ENCODE measurements around the gene RBM23. TPM values are rescaled to one million over a fixed set of nuclear protein-coding genes. Genes with fewer than 3 reads are reported as not detected.

Gene RBM23
- total RNA-seq, 2 experiments from 2014 or later: 87.9 to 111 TPM

GRCh38 chr14:22928237-22929103, 9.5 kb upstream of the RBM23 start:
- DNase-seq (peak in 2 of 14 experiments; percentile 9 to 31), ATAC-seq (ENCODE audit: poor library complexity) (no peak)
- Histone ChIP-seq H3K27ac (ENCODE audit: low read depth in 1 of 2, low read length in 2 of 2) (peak overlapping the region; percentile 79 to 88), H3K36me3 (ENCODE audit: insufficient read depth, low read length) (peaks cover 34% of the 10 kb centered on the region), H3K27me3 (ENCODE audit: control insufficient read depth in 1 of 2, insufficient read depth in 2 of 2, low read length in 2 of 2) (no peaks in the 10 kb centered on the region), H3K9me3 (ENCODE audit: control insufficient read depth in 1 of 2, insufficient read depth in 1 of 2, low read length in 2 of 2) (no peaks in the 10 kb centered on the region), H3K4me3 (ENCODE audit: low read length) (peak overlapping the region; percentile 91), H3K4me1 (ENCODE audit: insufficient read depth, low read length) (peaks cover 30% of the 10 kb centered on the region)
- no peak overlapping the region for H3K27ac Mint-ChIP-seq
- H3K4me1 Mint-ChIP-seq (ENCODE audit: low read depth): peaks cover 7% of the 10 kb centered on the region
- H3K27me3 Mint-ChIP-seq: no peaks in the 10 kb centered on the region
- CTCF ChIA-PET: interaction anchor here (1.1 to 3.0 kb wide), 12 partner anchors 9 to 167 kb away, joined by 3 to 17 read pairs (median 5); partner anchors contain the start of genes ACIN1, AJUBA, C14orf119 and CDH24
- H3K4me3 Mint-ChIP-seq: no peak overlapping the region
- intact Hi-C loops (cut with DNase I, micrococcal nuclease): loop anchor here (1.0 to 10.0 kb wide), 5 partner anchors 9 to 396 kb away; partner anchors contain the start of genes RBM23 (in 2 of the 2), HAUS4 (in 1 of the 2), LRP10 (in 1 of the 2) and PABPN1 (in 1 of the 2)
- TF ChIP-seq CTCF (IDR thresholded peaks at IDR 0.05): no peak
- POLR2A ChIA-PET: interaction anchor here (0.5 to 3.6 kb wide), 25 partner anchors 10 to 390 kb away, joined by 3 to 68 read pairs (median 5); partner anchors contain the start of genes ACIN1, AJUBA, C14orf119 and DAD1
- H3K36me3 Mint-ChIP-seq (ENCODE audit: low read depth): peaks cover 26% of the 10 kb centered on the region
- no peaks in the 10 kb centered on the region for H3K9me3 Mint-ChIP-seq

- intact Hi-C loops (cut with DNase I, micrococcal nuclease): loop anchor here in 1 of 2 experiments (10.0 kb wide), 2 partner anchors 368 to 398 kb away; partner anchors contain the start of gene PABPN1
- Histone ChIP-seq H3K9me3 (ENCODE audit: control insufficient read depth in 1 of 2, insufficient read depth in 1 of 2, low read length in 2 of 2) (no peaks in the 10 kb centered on the region), H3K4me3 (ENCODE audit: low read length) (no peak overlapping the region), H3K27ac (ENCODE audit: low read depth in 1 of 2, low read length in 2 of 2) (no peak overlapping the region), H3K36me3 (ENCODE audit: insufficient read depth, low read length) (peaks cover 51% of the 10 kb centered on the region), H3K4me1 (ENCODE audit: insufficient read depth, low read length) (peaks cover 30% of the 10 kb centered on the region), H3K27me3 (ENCODE audit: control insufficient read depth in 1 of 2, insufficient read depth in 2 of 2, low read length in 2 of 2) (no peaks in the 10 kb centered on the region)
- Mint-ChIP-seq H3K36me3 (ENCODE audit: low read depth) (peaks cover 43% of the 10 kb centered on the region), H3K9me3 (no peaks in the 10 kb centered on the region), H3K27ac (no peak overlapping the region), H3K27me3 (no peaks in the 10 kb centered on the region), H3K4me3 (no peak overlapping the region), H3K4me1 (ENCODE audit: low read depth) (peaks cover 7% of the 10 kb centered on the region)
- no peak for TF ChIP-seq CTCF (IDR thresholded peaks at IDR 0.05)
- DNase-seq (no peak), ATAC-seq (ENCODE audit: poor library complexity) (no peak)
- CTCF ChIA-PET: no interaction called here
- POLR2A ChIA-PET: no interaction called here
These were observed 7.4 kb upstream of the RBM23 start for GRCh38 chr14:22926316-22926715.

GRCh38 chr14:22925513-22925912, 6.6 kb upstream of the RBM23 start:
- Histone ChIP-seq H3K9me3 (ENCODE audit: control insufficient read depth in 1 of 2, insufficient read depth in 1 of 2, low read length in 2 of 2) (no peaks in the 10 kb centered on the region), H3K4me1 (ENCODE audit: insufficient read depth, low read length) (peaks cover 26% of the 10 kb centered on the region), H3K36me3 (ENCODE audit: insufficient read depth, low read length) (peaks cover 56% of the 10 kb centered on the region), H3K27ac (ENCODE audit: low read depth in 1 of 2, low read length in 2 of 2) (no peak overlapping the region), H3K27me3 (ENCODE audit: control insufficient read depth in 1 of 2, insufficient read depth in 2 of 2, low read length in 2 of 2) (no peaks in the 10 kb centered on the region), H3K4me3 (ENCODE audit: low read length) (no peak overlapping the region)
- no peak for DNase-seq
- no peaks in the 10 kb centered on the region for H3K27me3 Mint-ChIP-seq
- H3K4me3 Mint-ChIP-seq: no peak overlapping the region
- ATAC-seq (ENCODE audit: poor library complexity): no peak
- no peaks in the 10 kb centered on the region for H3K9me3 Mint-ChIP-seq
- H3K27ac Mint-ChIP-seq: no peak overlapping the region
- intact Hi-C loops (cut with DNase I, micrococcal nuclease): loop anchor here in 1 of 2 experiments (10.0 kb wide), 2 partner anchors 369 to 399 kb away; partner anchors contain the start of gene PABPN1
- ChIA-PET CTCF (no interaction called here), POLR2A (no interaction called here)
- H3K4me1 Mint-ChIP-seq (ENCODE audit: low read depth): peaks cover 7% of the 10 kb centered on the region
- H3K36me3 Mint-ChIP-seq (ENCODE audit: low read depth): peaks cover 50% of the 10 kb centered on the region
- no peak for TF ChIP-seq CTCF (IDR thresholded peaks at IDR 0.05)
